GM21825 (cell line): ENCODE data around the gene PHAF1.

Source experiments
- ATAC-seq: cut with Tn5 transposase; IDR thresholded peaks from one replicate; pipeline ENCODE4 v1.9.1; 2021; ENCODE audit warnings: mild to moderate bottlenecking, moderate library complexity; ENCODE audit not compliant: unreplicated experiment

Gene PHAF1

GRCh38 chr16:67177743-67178699 lies 68.3 kb downstream of the PHAF1 start:
- no peak for ATAC-seq

- ATAC-seq: no peak
Observed at GRCh38 chr16:67179421-67180080, 69.8 kb downstream of the PHAF1 start.

- ATAC-seq: no peak
Observed at GRCh38 chr16:67180166-67180565, 70.4 kb downstream of the PHAF1 start.

GRCh38 chr16:67181346-67181745 lies 71.6 kb downstream of the PHAF1 start:
- ATAC-seq: no peak

GRCh38 chr16:67182288-67182687 lies 72.5 kb downstream of the PHAF1 start:
- no peak for ATAC-seq

GRCh38 chr16:67183284-67183626 lies 73.5 kb downstream of the PHAF1 start:
- no peak for ATAC-seq

DNA sequence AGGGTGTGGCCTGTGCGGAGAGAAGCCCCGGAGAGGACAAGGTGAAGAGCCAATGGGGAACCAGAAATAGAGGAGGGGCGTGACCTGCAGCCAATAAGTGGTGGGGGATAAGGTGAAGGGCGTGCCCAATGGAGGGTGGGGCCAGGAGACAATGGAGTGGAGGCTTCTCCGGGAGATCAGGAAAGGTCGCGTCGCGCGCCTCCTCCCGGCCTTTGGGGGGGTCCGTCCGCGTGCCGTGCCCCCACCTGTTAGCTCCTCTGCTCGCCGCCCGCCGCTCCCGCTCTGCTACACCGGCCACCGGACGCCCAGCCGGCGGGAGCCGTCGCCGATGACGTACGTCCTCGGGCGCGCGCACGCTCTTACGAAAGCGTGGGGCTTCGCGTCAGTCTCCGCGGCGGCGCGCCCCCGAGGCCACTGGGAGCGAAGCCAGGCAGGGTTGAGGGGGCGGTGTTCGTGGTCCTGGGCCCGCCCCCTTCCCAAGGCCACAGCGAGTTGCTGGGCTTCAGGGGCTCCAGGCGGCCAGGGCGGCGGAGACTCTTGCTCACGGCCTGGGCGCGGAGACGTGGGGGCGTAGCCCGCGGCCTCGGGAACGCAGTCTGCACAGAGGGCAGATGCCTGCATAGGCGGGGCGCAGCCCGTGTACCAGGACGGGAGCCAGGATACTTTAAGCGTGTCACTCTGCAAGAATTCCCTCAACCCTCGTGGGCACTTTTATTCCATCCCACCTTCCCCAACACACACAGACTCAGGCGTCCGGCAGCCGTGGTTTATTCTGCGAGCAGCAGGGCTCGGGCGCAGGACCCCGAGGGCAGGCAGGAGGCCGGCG lies 74.1 kb downstream of the PHAF1 start, which contains the start of gene MATCAP1:
MATCAP1 (minus strand) TSS at position 337 of the 826 bp plus-strand sequence. CDS start 3,353 bp downstream, outside the sequence.
- peak; percentile 86 for ATAC-seq

- ATAC-seq: peak; percentile 7
Observed at GRCh38 chr16:67184453-67184994, 74.8 kb downstream of the PHAF1 start.

GRCh38 chr16:67184995-67185650 lies 75.4 kb downstream of the PHAF1 start:
- ATAC-seq: no peak

DNA sequence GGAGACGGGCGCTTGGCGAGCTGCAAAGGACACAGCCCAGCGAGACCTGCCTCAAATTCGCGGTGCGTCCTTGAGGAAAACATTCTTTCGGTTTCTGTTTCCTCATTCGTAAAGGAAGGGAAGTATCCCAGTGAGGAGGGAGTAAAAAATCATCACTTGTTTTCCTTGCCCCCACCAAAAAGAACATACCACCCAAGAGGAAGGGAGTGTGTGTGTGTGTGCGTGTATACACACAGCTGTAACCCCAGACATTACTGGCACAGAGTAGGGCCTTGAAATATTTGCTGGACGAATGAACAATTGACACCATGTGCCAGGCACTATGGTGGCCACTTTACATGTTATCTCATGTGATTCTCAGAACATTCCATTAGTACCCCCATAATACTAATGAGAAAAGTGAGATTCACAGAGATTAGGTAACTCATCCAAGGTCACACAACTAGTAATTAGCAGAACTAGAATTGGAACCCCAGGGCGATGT lies 76.0 kb downstream of the PHAF1 start:
- no peak for ATAC-seq

DNA sequence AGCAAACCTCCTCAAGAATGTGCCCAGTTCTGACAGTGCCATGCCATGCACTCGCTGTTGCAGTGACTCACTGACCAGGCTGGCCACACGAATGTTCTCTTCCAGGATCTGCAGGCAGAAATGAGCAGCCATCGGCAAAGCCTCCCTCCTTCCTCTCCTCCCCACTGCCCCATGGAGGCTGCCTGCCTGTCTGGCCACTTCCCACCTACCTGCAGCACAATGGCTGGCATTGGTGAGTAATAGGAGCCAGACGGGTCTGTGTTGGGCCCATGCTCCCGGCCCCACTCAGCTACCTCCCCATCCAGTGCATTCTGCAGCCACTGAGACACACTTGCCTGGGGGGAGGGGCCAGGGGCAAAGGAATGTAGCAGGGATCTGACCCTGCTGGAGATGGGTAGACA lies 76.8 kb downstream of the PHAF1 start:
- ATAC-seq: no peak

DNA sequence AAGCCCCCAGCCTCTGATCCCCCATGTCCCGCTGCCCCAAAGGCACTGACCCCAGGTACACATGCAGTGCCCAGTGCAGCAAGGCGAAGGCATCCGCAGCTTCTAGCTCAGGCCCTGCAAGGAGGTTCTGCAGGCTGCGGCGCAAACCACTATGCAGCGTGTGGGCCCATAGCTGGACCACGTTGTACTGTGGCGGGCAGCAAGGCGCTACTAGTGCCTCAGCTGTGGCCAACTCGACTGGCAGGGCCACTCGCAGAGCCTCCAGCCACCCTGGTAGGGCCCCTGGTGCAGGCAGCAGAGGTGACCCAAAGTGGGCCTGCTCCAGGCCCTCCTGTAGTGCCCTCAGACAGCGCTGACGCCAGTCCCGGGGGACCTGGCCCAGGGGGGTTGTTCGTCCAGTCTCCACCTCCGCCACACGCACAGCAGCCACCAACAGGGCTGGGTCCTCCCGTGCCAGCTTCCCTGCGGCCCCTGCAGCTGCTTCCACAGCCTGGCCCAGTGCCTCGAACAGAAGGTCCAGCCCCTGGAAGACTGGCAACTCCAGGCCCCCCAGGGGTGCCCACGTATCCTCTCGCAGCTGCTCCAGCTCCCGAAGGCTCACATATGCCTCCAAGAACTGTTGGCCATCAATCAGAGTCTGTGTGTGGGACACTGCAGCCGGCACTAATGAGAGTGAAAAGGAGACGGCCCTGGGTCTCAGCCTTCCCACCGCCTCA lies 77.6 kb downstream of the PHAF1 start:
- ATAC-seq: no peak

DNA sequence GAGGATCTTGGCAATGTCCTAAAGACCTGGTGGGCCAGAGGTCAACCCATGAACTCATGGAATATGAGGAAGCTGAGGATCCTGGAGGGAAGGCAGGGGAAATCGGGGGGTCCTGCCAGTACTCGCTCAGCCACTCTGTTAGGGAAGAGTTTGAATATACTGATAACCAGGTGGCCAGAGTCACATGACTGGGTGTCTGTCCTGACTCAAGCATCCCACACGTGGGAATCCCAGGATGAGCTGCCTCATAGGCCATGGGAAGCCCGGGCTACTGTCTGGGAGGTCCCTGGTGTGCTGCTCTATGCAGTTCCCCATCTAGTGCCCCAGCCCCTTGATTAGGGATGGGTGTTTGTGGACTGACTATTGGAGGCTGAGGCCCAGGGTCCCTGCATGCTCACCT lies 78.6 kb downstream of the PHAF1 start:
- ATAC-seq: no peak

DNA sequence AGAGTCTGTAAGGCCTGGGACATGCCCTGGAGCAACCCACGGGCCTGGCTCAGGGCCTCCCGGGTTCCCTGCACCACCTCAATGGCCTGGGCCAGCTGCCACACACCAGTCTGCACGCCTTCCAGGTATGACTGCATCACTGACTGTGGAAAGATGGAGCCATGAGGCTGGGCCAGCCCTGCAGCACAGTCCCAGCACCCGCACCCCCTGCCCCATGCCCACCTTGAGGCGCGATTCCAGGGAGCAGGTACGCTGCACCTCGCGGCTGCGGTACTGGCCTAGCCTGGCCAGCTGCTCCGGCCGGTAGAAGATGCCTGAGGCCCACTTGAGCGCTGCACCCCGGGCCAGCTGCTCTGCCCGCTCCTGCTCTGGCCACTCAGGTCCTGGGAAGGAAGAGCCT lies 79.1 kb downstream of the PHAF1 start:
- ATAC-seq: no peak

DNA sequence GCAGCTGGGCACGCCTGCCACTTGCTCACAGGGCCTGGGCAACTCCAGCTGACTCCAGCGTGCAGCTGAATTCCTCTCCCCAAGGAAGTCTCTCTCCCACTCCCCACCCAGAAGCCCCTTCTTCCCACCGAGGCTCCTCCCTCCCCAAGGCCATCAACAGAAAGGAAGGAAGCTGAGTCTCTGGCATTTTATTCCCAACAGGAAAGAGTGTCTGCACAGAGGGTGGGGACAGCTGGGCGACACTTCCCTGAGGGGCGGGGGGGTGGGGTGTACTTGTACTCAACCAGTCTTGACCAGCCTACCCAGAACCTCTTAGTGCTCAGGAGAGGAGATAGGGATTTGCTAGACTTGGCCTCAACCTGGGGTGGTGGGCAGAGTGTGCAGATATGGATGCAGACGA lies 80.3 kb downstream of the PHAF1 start, which contains the start of gene EXOC3L1:
EXOC3L1 (minus strand) TSS at position 96 of the 400 bp plus-strand sequence. CDS start 460 bp downstream, outside the sequence.
- ATAC-seq: no peak

DNA sequence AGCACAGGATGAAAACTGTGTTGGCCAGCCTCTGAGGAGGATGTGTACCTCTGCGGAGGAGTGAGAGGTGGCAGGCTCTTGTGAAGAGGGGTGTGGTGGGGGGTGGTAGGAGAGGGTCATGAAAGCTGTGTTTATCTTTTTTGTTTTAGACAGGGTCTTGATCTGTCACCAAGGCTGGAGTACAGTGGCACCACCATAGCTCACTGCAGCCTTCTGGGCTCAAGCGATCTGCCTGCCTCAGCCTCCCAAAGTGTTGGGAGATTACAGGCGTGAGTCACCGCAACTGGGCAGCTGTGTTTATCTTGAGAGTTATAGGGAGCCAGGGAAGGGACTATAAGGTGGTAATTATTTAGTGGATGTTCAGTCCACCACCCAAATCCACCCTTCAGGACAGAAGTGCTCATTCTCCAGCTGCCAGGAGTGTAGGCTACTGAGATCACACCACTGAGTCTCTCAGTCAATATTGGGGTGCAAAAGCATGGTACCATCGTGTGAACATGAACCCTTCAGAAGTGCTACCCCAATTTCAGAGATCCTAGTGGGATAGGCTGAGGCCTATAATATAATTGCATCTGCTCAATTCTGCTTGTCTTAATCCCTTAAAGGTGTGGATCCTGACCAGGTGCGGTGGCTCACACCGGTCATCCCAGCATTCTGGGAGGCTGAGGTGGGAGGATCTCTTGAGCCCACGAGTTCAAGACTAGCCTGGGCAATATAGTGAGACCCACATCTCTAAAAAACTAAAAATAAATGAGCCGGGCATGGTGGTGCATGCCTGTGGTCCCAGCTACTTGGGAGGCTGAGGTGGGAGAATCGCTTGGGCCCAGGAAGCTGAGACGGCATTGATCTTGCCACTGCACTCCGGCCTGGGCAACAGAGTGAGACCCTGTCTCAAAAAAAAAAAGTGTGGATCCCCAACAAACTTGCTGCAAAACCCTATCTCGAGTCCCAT lies 81.0 kb downstream of the PHAF1 start:
- no peak for ATAC-seq

DNA sequence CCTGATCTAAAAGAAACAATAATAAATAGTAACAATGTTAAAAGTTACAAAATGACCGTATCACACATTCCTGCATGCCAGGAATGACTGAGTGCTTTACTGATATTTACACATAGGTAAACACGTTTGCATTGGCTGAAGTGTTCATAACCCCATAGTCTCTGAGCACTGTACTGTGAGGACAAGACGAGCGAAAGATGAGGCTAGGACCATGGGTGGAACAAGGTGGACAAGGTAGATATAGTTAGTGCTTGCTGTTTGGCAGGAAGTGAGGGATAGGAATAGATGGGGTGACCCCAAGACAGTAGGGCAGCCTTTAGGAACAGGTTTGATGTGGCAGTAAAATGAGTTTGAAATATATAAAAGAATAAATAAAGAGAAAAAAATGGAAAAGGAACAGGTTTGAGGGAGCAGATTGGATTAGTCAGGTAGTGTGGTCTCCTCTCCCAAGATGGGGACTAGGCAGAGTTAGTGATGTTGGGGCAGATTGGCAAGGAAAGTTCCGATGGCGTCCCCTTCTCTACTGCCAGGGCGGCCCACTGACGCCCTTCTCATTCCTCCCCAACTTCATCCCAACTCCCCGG lies 81.8 kb downstream of the PHAF1 start:
- no peak for ATAC-seq
